ENCODE results near the gene HTRA3. TPM values are rescaled to one million over a fixed set of nuclear protein-coding genes. Genes with fewer than 3 reads are reported as not detected.

HTRA3 gene
- total and polyA plus RNA-seq, 2 of the 8 experiments (the other 6 are each of a cell fraction or from before 2014, with no cell fraction given): 3.2 to 5.8 TPM

GRCh38 chr4:8237256-8237989 lies 32.1 kb upstream of the HTRA3 start (continued):
- no peak for TF ChIP-seq CHD7 (IDR thresholded peaks at IDR 0.05; ENCODE audit: insufficient replicate concordance, low read length)
- TF ChIP-seq E2F6 (IDR thresholded peaks at IDR 0.05): no peak
- no peak for TF ChIP-seq CHD1 (IDR thresholded peaks at IDR 0.05; ENCODE audit: low read depth, low read length)
- TF ChIP-seq JUND (IDR thresholded peaks at IDR 0.05; ENCODE audit: low read length): no peak
- no peak for TF ChIP-seq KDM1A (IDR thresholded peaks at IDR 0.05; ENCODE audit: borderline replicate concordance, low read length)
- TF ChIP-seq SP1 (IDR thresholded peaks at IDR 0.05; ENCODE audit: low read depth, low read length): no peak
- no peak for TF ChIP-seq TEAD4 (IDR thresholded peaks at IDR 0.05; ENCODE audit: low read depth, low read length)
- no peak for TF ChIP-seq NANOG (IDR thresholded peaks at IDR 0.05; ENCODE audit: insufficient read depth, low read depth, low read length, poor library complexity, severe bottlenecking)

All from H1 (cell line).